ENCODE data around the gene CASP7. TPM values are rescaled to one million over a fixed set of nuclear protein-coding genes. Genes with fewer than 3 reads are reported as not detected.

CASP7 gene
- total and polyA plus RNA-seq, 2 of the 8 experiments (the other 6 are each of a cell fraction or from before 2014, with no cell fraction given), result 2.3 to 4.1 TPM

- TF ChIP-seq YY1 (IDR thresholded peaks at IDR 0.05; ENCODE audit: low read depth, low read length) (no peak), CBX8 (IDR thresholded peaks at IDR 0.05; ENCODE audit: borderline replicate concordance, low read depth, low read length) (no peak), POLR2AphosphoS5 (IDR thresholded peaks at IDR 0.05; ENCODE audit: low read depth, low read length) (no peak), CHD1 (IDR thresholded peaks at IDR 0.05; ENCODE audit: low read depth, low read length) (no peak), TEAD4 (IDR thresholded peaks at IDR 0.05; ENCODE audit: low read depth, low read length) (no peak)
These were observed 31.4 kb downstream of the CASP7 start (continued) for GRCh38 chr10:113711142-113711541.
